H1 (cell line): ENCODE results near the gene SLC4A1. TPM values are rescaled to one million over a fixed set of nuclear protein-coding genes. Genes with fewer than 3 reads are reported as not detected.

Experiments
- CBX5 ChIP-seq: fragments of 300-800, 300-1000 bp; sonication (generic); IDR thresholded peaks from 2 replicates; pipeline ENCODE4 v1.7.1; 2016; ENCODE audit warnings: antibody characterized with exemption, low read length, low read depth
- CHD2 ChIP-seq: IDR thresholded peaks from 2 replicates; pipeline ENCODE4 v1.6.1; 2012; ENCODE audit warnings: low read length, improper control_type of control experiment
- PHF8 ChIP-seq: fragments of 200-600 bp; sonication (generic); conservative IDR thresholded peaks from 2 replicates; pipeline ENCODE4 v1.7.1; 2012; ENCODE audit warnings: low read depth, mild to moderate bottlenecking, inconsistent platforms, low read length, moderate library complexity
- RXRA ChIP-seq: IDR thresholded peaks from 2 replicates; pipeline ENCODE4 v1.6.1; 2011; ENCODE audit warnings: low read depth, mild to moderate bottlenecking, low read length, moderate library complexity; ENCODE audit not compliant: insufficient read depth
- SUZ12 ChIP-seq: fragments of 200-600 bp; sonication (generic); IDR thresholded peaks from 2 replicates; pipeline ENCODE4 v1.6.1; 2012; ENCODE audit warnings: mild to moderate bottlenecking, inconsistent platforms, low read length, moderate library complexity, mixed read lengths
- polyA plus RNA-seq, 7 experiments: library from polyadenylated mRNA; depleted of rRNA in 3 of 7; stranded (reverse) in 5 of 7; unstranded in 2 of 7; fragments of >200 nt in 5 of 7; fragments of 200-250 nt in 2 of 7; gene quantifications; 1 replicate in 5 of 7; 2 replicates in 1 of 7; 4 replicates in 1 of 7; pipeline versions ENCODE4 v1.2.1 to v1.2.3, GENCODE V29; 2011 to 2013; ENCODE audit warnings: missing spikeins in 2 of 7, mixed read lengths in 2 of 7
- total RNA-seq: library from RNA; stranded (reverse); fragmentation: NEBNext Ultra II Directional; extraction: Animal tissue kit (Norgen Biotek cat#: 25700); gene quantifications from 2 replicates; pipeline ENCODE4 v1.2.1, GENCODE V29; 2021

Gene SLC4A1
- total and polyA plus RNA-seq, 2 of the 8 experiments (the other 6 are each of a cell fraction or from before 2014, with no cell fraction given) = 0.08 TPM; not detected in 1

GRCh38 chr17:44202756-44203155, 65.2 kb downstream of the SLC4A1 start (continued):
- TF ChIP-seq SUZ12 (no peak), PHF8 (no peak), CBX5 (no peak), RXRA (no peak), CHD2 (no peak)
